ENCODE data around the gene CPA4. TPM values are rescaled to one million over a fixed set of nuclear protein-coding genes. Genes with fewer than 3 reads are reported as not detected.

Gene CPA4
- total RNA-seq, 1 experiment from 2014 or later, result 3.1 TPM

GRCh38 chr7:130366564-130366963 lies 73.6 kb downstream of the CPA4 start:
- TF ChIP-seq CTCF (IDR thresholded peaks at IDR 0.05) (no peak), REST (IDR thresholded peaks at IDR 0.05; ENCODE audit: insufficient read depth in 1 of 2, low read depth in 2 of 2, low read length in 1 of 2) (no peak), SIN3A (IDR thresholded peaks at IDR 0.05; ENCODE audit: borderline replicate concordance, insufficient read depth, low read depth, low read length) (no peak), POLR2AphosphoS5 (IDR thresholded peaks at IDR 0.05; ENCODE audit: low read depth, low read length) (no peak), TCF7L2 (IDR thresholded peaks at IDR 0.05; ENCODE audit: low read depth, low read length) (no peak)
- H3K4me3 ChIP-seq (ENCODE audit: low read depth in 2 of 2, low read length in 2 of 2), result no peak overlapping the region
- no peaks in the 10 kb centered on the region for H3K27me3 ChIP-seq (ENCODE audit: control insufficient read depth, insufficient read depth, low read length)
- in situ Hi-C loops (cut with HindIII; ENCODE audit: low pct_unique_long_range_greater_than_20kb, low sequenced_read_pairs) (no loop called here), intact Hi-C loops (cut with micrococcal nuclease; ENCODE audit: unreplicated experiment) (no loop called here)
- peaks cover 11% of the 10 kb centered on the region for H3K4me1 ChIP-seq (ENCODE audit: control insufficient read depth, insufficient read depth, low read length)
- no peaks in the 10 kb centered on the region for H3K9me3 ChIP-seq (ENCODE audit: control insufficient read depth, insufficient read depth, low read depth, low read length)
- BruUV-seq (replicated peaks), result no TSS peak
- H3K27ac ChIP-seq (ENCODE audit: low read length), result no peak overlapping the region
- DNase-seq (ENCODE audit: low read depth, low spot score) (no peak), ATAC-seq (no peak)
- CTCF ChIA-PET, result no interaction called here
- POLR2A ChIA-PET, result no interaction called here
- H3K36me3 ChIP-seq (ENCODE audit: control insufficient read depth, insufficient read depth, low read length), result no peaks in the 10 kb centered on the region

GRCh38 chr7:130367088-130367755 lies 74.3 kb downstream of the CPA4 start:
- H3K4me3 ChIP-seq (ENCODE audit: low read depth in 2 of 2, low read length in 2 of 2), result no peak overlapping the region
- no peaks in the 10 kb centered on the region for H3K9me3 ChIP-seq (ENCODE audit: control insufficient read depth, insufficient read depth, low read depth, low read length)
- ATAC-seq, result no peak
- H3K36me3 ChIP-seq (ENCODE audit: control insufficient read depth, insufficient read depth, low read length), result no peaks in the 10 kb centered on the region
- TF ChIP-seq SIN3A (IDR thresholded peaks at IDR 0.05; ENCODE audit: borderline replicate concordance, insufficient read depth, low read depth, low read length) (no peak), REST (IDR thresholded peaks at IDR 0.05; ENCODE audit: insufficient read depth in 1 of 2, low read depth in 2 of 2, low read length in 1 of 2) (no peak), TCF7L2 (IDR thresholded peaks at IDR 0.05; ENCODE audit: low read depth, low read length) (no peak), POLR2AphosphoS5 (IDR thresholded peaks at IDR 0.05; ENCODE audit: low read depth, low read length) (no peak), CTCF (IDR thresholded peaks at IDR 0.05) (no peak)
- intact Hi-C loops (cut with micrococcal nuclease; ENCODE audit: unreplicated experiment) (no loop called here), in situ Hi-C loops (cut with HindIII; ENCODE audit: low pct_unique_long_range_greater_than_20kb, low sequenced_read_pairs) (no loop called here)
- BruUV-seq (replicated peaks), result no TSS peak
- H3K27ac ChIP-seq (ENCODE audit: low read length), result no peak overlapping the region
- ChIA-PET POLR2A (no interaction called here), CTCF (no interaction called here)
- no peaks in the 10 kb centered on the region for H3K27me3 ChIP-seq (ENCODE audit: control insufficient read depth, insufficient read depth, low read length)
- no peak for DNase-seq (ENCODE audit: low read depth, low spot score)
- peaks cover 11% of the 10 kb centered on the region for H3K4me1 ChIP-seq (ENCODE audit: control insufficient read depth, insufficient read depth, low read length)
